Measurements from ENCODE around the gene THUMPD3.

Gene THUMPD3

GRCh38 chr3:9352917-9353752 is 9.7 kb upstream of the THUMPD3 start:
- DNase-seq (ENCODE audit: low read depth): peak; percentile 48

- DNase-seq (ENCODE audit: low read depth): no peak
Observed at GRCh38 chr3:9361691-9362388, 1.0 kb upstream of the THUMPD3 start.

GRCh38 chr3:9369508-9369907 is 6.7 kb downstream of the THUMPD3 start:
- no peak for DNase-seq (ENCODE audit: low read depth)

GRCh38 chr3:9373465-9373864 is 10.6 kb downstream of the THUMPD3 start:
- DNase-seq (ENCODE audit: low read depth): no peak

GRCh38 chr3:9377981-9378380 is 15.1 kb downstream of the THUMPD3 start:
- no peak for DNase-seq (ENCODE audit: low read depth)

- DNase-seq (ENCODE audit: low read depth): no peak
Observed at GRCh38 chr3:9379327-9379726, 16.5 kb downstream of the THUMPD3 start.

- no peak for DNase-seq (ENCODE audit: low read depth)
Observed at GRCh38 chr3:9380014-9380413, 17.2 kb downstream of the THUMPD3 start.

- DNase-seq (ENCODE audit: low read depth): no peak
Observed at GRCh38 chr3:9384141-9384828, 21.4 kb downstream of the THUMPD3 start.

- no peak for DNase-seq (ENCODE audit: low read depth)
Observed at GRCh38 chr3:9385187-9386077, 22.6 kb downstream of the THUMPD3 start.

GRCh38 chr3:9386078-9386459 is 23.2 kb downstream of the THUMPD3 start:
- no peak for DNase-seq (ENCODE audit: low read depth)

- no peak for DNase-seq (ENCODE audit: low read depth)
Observed at GRCh38 chr3:9386501-9387321, 23.9 kb downstream of the THUMPD3 start.

GRCh38 chr3:9387322-9387655 is 24.4 kb downstream of the THUMPD3 start:
- no peak for DNase-seq (ENCODE audit: low read depth)

- no peak for DNase-seq (ENCODE audit: low read depth)
Observed at GRCh38 chr3:9388142-9388541, 25.3 kb downstream of the THUMPD3 start.

- no peak for DNase-seq (ENCODE audit: low read depth)
Observed at GRCh38 chr3:9388562-9389272, 25.9 kb downstream of the THUMPD3 start.

- DNase-seq (ENCODE audit: low read depth): no peak
Observed at GRCh38 chr3:9390265-9390888, 27.5 kb downstream of the THUMPD3 start.

- no peak for DNase-seq (ENCODE audit: low read depth)
Observed at GRCh38 chr3:9392041-9392440, 29.2 kb downstream of the THUMPD3 start.

- no peak for DNase-seq (ENCODE audit: low read depth)
Observed at GRCh38 chr3:9395570-9396300, 32.9 kb downstream of the THUMPD3 start.

GRCh38 chr3:9396301-9396631 is 33.4 kb downstream of the THUMPD3 start:
- peak; percentile 56 for DNase-seq (ENCODE audit: low read depth)

GRCh38 chr3:9396632-9397331 is 33.9 kb downstream of the THUMPD3 start:
- peak; percentile 98 for DNase-seq (ENCODE audit: low read depth)
